Lower lobe of right lung (tissue), 2 donors: Measurements from ENCODE around the gene DBN1. TPM values are rescaled to one million over a fixed set of nuclear protein-coding genes. Genes with fewer than 3 reads are reported as not detected.

Experiments used
- ATAC-seq, 2 donors: fragments of 200-7000 bp; cut with Tn5 transposase; one replicate each; pipeline ENCODE4 v1.9.1; 2020 to 2022; ENCODE audit warnings: mild to moderate bottlenecking in 2 of 2, moderate library complexity in 2 of 2
- DNase-seq: peaks from one replicate; pipeline ENCODE4 v3.0.0-alpha.2; 2020
- H3K27ac ChIP-seq: fragments of 200-600 bp; one replicate; pipeline ENCODE4 v1.8.0; 2022
- H3K27me3 ChIP-seq: fragments of 200-600 bp; one replicate; pipeline ENCODE4 v1.8.0; 2022; ENCODE audit warnings: low read depth
- H3K36me3 ChIP-seq: fragments of 200-600 bp; one replicate; pipeline ENCODE4 v1.8.0; 2022; ENCODE audit warnings: mild to moderate bottlenecking
- H3K4me1 ChIP-seq: fragments of 200-600 bp; one replicate; pipeline ENCODE4 v1.8.0; 2022
- H3K4me3 ChIP-seq: fragments of 200-600 bp; one replicate; pipeline ENCODE4 v1.8.0; 2022; ENCODE audit warnings: mild to moderate bottlenecking
- H3K9me3 ChIP-seq: fragments of 200-600 bp; one replicate; pipeline ENCODE4 v1.8.0; 2022
- CTCF ChIP-seq: fragments of 200-600 bp; IDR thresholded peaks from one replicate; pipeline ENCODE4 v1.8.0; 2022; ENCODE audit warnings: antibody characterized with exemption, mild to moderate bottlenecking
- intact Hi-C: fragments of 100-400 bp; cut with DNase I; formaldehyde crosslinking; loops from one replicate; pipeline ENCODE4 v1.11.0; 2022
- total RNA-seq: library from RNA; stranded (reverse); fragmentation: NEBNext Ultra II Directional; extraction: Animal tissue kit (Norgen Biotek cat#: 25700); gene quantifications from one replicate; pipeline ENCODE4 v1.2.1, GENCODE V29; 2021
- donor health status: DM: no; HTN: yes; CAD: no; lungs with severe emphysema.

The DBN1 gene
- total RNA-seq, 1 donor from 2014 or later: 23.1 TPM

GRCh38 chr5:177431317-177432142 is 41.9 kb downstream of the DBN1 start:
- H3K4me1 ChIP-seq: peaks cover 58% of the 10 kb centered on the region
- peak overlapping the region; percentile 90 for H3K27ac ChIP-seq
- ATAC-seq (peak; percentile 4 to 18), DNase-seq (peak; percentile 75)
- H3K4me3 ChIP-seq: peak overlapping the region; percentile 2
- H3K9me3 ChIP-seq: no peaks in the 10 kb centered on the region
- intact Hi-C loops: no loop called here
- peaks cover 57% of the 10 kb centered on the region for H3K36me3 ChIP-seq
- H3K27me3 ChIP-seq: no peaks in the 10 kb centered on the region
- TF ChIP-seq CTCF: no peak

- Histone ChIP-seq H3K4me3 (peak overlapping the region; percentile 2), H3K4me1 (peaks cover 58% of the 10 kb centered on the region), H3K36me3 (peaks cover 51% of the 10 kb centered on the region), H3K9me3 (no peaks in the 10 kb centered on the region), H3K27ac (peak overlapping the region; percentile 90), H3K27me3 (no peaks in the 10 kb centered on the region)
- ATAC-seq: no peak
- no peak for DNase-seq
- TF ChIP-seq CTCF: no peak
- intact Hi-C loops: no loop called here
Observed at GRCh38 chr5:177430972-177431316, 42.5 kb downstream of the DBN1 start.

GRCh38 chr5:177430140-177430951 is 43.1 kb downstream of the DBN1 start:
- intact Hi-C loops: no loop called here
- Histone ChIP-seq H3K27ac (peak overlapping the region; percentile 90), H3K27me3 (no peaks in the 10 kb centered on the region), H3K4me3 (no peak overlapping the region), H3K36me3 (peaks cover 45% of the 10 kb centered on the region), H3K9me3 (no peaks in the 10 kb centered on the region), H3K4me1 (peaks cover 62% of the 10 kb centered on the region)
- DNase-seq (no peak), ATAC-seq (no peak)
- no peak for TF ChIP-seq CTCF

- Histone ChIP-seq H3K4me1 (peaks cover 65% of the 10 kb centered on the region), H3K27me3 (no peaks in the 10 kb centered on the region), H3K9me3 (no peaks in the 10 kb centered on the region), H3K4me3 (peak overlapping the region; percentile 80), H3K36me3 (peaks cover 36% of the 10 kb centered on the region), H3K27ac (peak overlapping the region; percentile 90)
- peak; percentile 2 to 30 for ATAC-seq
- intact Hi-C loops: no loop called here
- TF ChIP-seq CTCF: no peak
- peak; percentile 90 for DNase-seq
Observed at GRCh38 chr5:177429248-177430040, 44.0 kb downstream of the DBN1 start.

- Histone ChIP-seq H3K27me3 (no peaks in the 10 kb centered on the region), H3K36me3 (peaks cover 29% of the 10 kb centered on the region), H3K4me3 (peak overlapping the region; percentile 80), H3K27ac (peak overlapping the region; percentile 90), H3K4me1 (peaks cover 65% of the 10 kb centered on the region), H3K9me3 (no peaks in the 10 kb centered on the region)
- no peak for ATAC-seq
- no peak for TF ChIP-seq CTCF
- intact Hi-C loops: no loop called here
- DNase-seq: no peak
Observed at GRCh38 chr5:177428574-177429217, 44.7 kb downstream of the DBN1 start.
